GF-D8 (cell line): ENCODE measurements around the gene NKIRAS1.

Experiments used
- DNase-seq: peaks from one replicate; lab custom pipeline; 2025; lab: John Stamatoyannopoulos, UW

The NKIRAS1 gene

DNA sequence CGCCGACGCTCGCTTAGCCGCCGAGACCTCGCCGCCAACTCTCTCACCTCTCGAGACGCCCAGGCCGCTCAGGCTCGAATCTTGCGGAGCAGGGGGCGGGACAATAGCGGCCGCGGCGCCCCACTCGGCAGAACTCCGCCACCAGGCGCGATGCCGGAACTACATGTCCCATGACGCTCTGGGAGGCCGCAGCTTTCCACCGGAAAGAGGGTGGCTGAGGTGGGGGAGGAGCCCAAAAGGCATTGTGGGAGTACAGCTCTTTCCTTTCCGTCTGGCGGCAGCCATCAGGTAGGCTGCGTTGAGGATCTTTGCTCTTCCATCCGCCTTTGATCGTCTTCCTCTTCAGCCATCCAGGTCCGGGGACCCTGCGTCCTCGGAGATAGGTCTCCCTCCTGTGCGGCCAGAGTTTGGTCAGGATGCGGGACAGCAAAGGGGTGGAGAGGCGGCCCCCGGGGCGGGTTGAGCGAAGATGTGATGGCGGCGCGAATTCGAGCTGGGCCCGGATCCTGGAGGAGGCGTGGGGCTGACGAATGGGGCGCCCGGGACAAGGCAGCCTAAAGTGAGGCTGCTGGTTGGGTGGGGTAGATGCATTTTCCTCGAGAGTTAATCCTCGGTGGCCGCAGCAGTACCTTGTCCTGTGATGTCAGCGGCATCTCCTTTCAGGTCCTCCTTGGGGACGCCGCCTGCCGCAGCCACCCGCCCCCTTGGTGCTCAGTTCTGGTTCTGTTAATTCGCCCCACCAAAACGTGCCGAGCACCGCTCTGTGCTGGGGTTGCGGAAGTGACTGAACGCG, at the start of gene NKIRAS1, which contains the start of gene RPL15:
Gene NKIRAS1, minus strand, starts transcription at position 105 of the 793 bp plus-strand sequence. CDS start 6,086 bp downstream, outside the sequence.
Gene RPL15, plus strand, starts transcription at position 247 of the 793 bp plus-strand sequence. CDS start 728 bp downstream, outside the sequence.
- DNase-seq = peak; percentile 90

DNA sequence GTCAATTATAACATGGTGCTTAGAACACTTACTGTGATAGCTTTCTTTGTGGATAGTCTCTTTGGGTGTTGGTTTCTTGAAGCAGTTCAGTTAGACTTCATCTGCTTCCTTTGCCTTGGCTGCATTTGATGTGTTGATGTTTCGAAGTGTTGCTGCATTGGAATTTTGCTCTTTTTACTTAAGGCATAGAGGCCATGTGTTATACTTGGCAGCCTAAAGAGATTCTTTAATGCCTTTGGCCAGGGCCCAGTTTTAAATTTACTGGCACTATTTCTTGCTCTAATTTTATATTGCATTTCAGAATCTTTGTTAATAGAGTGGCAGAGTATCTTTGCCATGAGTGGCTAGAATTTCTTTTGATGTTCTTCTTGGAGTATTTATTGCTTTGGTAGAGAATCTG, 49.5 kb upstream of the NKIRAS1 start:
- no peak for DNase-seq

DNA sequence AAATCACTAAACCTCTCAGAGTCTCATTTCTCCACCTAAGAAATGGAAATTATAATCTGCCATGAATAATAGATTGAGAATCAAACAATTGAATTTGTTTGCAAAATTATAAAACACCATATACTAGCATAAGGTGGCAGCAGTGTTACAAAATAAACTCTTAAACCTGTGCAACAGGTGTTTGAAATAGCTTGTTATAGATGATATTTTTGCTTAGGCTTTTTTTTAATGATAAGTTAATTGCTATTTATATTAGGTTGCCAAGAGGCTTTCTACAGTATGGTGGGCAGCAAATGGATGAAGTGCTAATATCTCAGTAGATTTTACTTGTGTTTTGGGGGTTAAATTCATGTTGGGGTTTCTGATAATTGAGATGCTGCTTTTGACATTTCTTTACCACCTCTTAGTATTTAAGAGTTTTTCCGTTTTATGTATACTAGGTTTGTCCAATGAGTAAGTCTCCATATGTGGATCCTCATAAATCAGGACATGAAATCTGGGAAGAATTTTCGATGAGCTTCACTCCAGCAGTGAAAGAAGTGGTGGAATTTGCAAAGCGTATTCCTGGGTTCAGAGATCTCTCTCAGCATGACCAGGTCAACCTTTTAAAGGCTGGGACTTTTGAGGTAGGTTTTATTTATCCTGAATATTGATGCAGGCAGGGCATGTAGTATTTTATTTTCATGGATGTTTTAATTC, 47.9 kb upstream of the NKIRAS1 start:
- no peak for DNase-seq

DNA sequence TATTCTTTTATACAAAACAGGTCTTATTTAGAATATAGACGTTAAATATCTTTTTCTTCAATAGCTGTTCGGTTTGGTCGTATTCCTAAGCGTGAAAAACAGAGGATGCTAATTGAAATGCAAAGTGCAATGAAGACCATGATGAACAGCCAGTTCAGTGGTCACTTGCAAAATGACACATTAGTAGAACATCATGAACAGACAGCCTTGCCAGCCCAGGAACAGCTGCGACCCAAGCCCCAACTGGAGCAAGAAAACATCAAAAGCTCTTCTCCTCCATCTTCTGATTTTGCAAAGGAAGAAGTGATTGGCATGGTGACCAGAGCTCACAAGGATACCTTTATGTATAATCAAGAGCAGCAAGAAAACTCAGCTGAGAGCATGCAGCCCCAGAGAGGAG, 45.1 kb upstream of the NKIRAS1 start:
- DNase-seq = no peak

DNA sequence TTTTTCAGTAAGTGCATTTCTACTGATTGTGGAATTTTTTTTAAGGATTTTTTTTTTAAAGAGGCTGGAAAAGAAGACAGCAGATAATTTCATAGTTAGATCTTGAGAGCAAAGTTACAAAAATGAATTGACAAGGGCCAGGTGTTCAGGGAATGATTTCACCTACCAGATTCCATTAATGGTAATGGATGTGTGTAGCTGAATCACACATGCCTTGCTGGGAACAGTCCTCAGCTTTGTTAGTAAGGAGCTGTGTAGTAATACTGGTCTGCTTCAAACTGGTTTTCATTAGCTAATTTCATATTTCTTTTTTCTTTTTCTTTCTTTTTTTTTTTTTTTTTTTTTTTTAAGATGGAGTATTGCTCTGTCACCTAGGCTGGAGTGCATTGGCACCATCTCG, 44.3 kb upstream of the NKIRAS1 start:
- no peak for DNase-seq

DNA sequence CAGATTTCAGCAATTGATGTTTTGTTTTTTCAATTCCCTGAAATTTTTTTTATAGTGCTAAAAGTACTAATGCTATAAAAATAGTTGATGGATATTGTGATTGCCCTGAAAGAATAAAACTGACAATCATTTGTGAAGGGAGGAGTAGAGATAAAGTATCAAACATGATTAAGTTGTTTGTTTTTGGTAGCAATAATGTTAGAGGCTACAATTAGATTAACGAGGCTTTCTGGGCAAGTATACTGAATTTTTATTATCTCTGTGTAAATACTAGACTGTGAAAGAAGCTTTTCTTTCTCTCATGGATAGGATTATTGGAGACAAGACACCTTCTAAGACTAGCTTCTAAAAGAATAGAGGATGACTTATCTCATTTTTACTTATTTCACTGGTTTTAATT, 43.9 kb upstream of the NKIRAS1 start:
- DNase-seq = no peak

DNA sequence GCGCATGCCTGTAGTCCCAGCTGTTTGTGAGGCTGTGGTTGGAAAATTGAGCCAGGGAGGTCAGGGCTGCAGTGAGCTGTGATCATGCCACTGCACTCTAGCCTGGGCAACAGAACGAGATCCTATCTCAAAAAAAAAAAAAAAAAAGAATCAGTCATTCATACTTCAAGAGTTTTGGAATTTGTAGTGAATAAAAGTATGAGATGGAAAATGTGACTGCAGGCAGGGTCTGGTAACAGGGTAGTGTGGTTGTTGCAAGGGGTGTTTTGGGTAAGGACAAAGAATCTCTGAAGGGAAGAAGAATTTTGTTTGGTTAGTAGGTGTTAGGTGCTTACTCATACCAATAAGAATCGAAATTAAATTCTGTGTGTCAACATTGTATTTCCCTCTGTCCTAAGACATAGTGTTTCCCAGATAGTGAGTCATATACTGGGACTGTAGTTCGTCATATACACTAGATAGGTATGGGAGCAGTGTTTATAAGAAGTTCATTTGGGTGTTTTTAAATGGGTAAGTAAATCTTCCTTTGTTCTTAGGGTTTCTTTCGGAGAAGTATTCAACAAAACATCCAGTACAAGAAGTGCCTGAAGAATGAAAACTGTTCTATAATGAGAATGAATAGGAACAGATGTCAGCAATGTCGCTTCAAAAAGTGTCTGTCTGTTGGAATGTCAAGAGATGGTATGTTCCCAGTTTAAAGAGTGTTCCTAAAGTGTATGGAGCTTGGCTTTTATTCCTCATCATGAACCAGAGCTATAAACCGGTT, 42.5 kb upstream of the NKIRAS1 start:
- no peak for DNase-seq

DNA sequence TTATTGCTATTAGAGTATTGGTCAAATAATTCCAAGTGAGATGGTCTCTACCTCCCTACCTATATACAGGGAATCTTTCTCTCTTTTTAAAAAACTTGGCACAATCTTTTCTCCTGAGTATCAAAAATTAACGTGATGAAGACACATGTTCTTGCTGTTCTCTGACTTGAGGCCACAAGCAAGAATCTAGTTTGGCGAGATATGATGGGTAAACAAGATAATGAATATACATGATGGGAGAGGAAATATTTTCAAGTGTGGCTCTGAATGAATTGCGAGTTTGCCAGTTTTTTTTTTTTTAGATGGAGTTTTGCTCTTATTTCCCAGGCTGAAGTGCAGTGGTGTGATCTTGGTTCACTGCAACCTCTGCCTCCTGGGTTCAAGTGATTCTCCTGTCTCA, 39.9 kb upstream of the NKIRAS1 start:
- no peak for DNase-seq

DNA sequence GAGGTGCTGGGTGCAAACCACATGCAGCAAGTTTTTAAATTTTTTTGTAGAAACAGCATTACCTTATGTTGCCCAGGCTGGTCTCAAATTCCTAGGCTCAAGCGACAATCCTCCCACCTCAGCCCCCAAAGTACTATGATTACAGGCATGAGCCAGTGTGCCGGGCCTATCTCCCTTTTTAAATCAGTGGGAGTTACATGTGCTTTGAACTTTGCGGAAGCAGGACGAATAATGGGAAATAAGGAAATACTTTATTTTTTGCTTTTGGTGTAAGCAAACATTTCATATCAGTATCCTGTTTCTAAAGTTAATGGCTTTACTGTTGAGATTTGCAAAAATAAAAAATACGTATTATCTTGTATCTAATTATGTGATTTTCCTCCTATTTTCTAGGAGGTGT, 37.4 kb upstream of the NKIRAS1 start:
- no peak for DNase-seq

DNA sequence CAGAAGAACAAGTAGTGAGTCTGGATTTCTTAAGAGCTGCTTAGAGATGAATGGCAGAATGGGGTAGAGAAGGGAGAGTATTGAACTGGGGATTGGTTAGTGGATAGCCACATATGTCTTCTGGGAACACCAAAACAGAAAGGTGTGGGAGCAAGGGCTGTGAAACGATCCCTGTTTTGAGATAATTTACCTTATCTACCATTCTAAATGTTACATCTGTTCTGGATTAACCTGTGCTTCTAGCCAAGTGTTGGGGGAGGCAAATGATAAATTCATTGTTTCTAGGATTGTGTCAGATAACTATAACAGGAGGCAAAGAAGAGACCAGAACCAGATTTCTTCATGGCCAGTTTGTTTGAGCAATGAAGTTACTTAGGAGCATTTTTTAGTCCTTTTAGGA, 36.7 kb upstream of the NKIRAS1 start:
- DNase-seq = no peak

DNA sequence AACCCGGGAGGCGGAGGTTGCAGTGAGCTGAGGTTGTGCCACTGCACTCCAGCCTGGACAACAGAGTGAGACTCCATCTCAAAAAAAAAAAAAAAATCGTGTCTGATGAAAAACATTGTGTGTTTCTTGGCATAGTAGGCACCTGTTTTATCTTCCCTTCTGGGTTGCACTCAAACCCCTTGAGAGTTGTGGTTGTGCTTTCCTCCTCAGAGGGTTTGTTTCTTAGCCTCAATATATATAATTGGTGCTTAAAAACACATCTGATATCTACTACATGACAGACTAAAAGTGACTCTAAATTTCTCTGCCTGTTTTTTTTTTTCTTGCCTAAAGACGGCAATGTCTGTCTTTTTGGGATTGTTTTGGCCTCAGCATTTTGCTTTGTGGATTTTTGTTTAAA, 35.9 kb upstream of the NKIRAS1 start:
- no peak for DNase-seq

DNA sequence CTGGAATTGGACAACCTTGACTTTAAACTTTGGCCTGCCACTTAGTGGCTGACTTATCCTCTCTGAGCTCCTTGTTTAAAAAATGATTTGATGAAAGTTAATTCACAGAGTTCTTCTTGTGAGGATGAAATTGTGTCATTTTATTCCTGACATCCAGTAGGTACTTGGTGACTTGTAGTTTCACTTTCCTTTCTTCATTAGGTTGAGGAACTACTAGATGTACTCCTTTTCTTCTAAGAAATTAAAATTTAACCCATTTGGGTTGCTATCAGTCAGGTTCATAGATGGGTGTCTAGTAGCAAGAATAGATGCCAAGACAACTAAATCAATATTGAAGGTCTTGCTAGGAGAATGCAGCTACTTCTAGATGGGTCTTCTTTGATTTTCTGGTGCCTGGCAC, 33.5 kb upstream of the NKIRAS1 start:
- DNase-seq = no peak

DNA sequence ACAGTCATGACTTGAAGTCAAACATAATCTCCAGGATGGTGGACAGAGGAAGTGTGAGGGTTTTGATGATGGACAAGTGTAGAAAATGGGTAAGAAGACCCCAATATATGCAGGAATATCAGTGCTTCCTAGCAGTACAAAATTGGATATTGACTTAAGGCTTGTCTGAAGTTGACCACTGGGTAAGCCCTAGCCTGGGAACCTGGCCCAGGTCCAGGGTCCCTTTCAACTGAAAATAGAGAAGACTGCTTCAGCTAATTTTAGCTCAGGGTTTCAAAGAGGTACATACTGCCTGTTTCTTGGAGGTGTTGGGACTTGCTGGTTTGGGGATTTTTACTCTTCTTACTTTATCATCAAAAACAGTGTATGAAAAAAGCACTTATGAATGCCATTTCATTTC, 33.0 kb upstream of the NKIRAS1 start:
- no peak for DNase-seq

DNA sequence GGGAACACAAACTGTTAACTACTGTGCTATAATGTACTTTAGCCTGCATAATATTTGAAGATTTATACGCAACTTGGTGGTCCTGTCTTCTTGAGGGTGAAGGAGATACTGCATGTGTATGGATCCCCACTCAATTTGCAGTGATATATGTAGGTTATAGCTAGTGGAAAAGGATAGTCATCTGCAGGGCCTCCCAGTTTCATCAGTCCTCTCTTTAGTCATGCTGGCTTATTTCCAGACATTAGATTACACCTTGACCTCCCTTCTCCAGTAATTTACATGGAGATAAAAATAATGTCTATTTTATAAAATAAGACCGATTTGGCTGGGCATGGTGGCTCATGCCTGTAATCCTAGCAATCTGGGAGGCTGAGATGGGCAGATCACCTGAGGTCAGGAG, 32.0 kb upstream of the NKIRAS1 start:
- no peak for DNase-seq

DNA sequence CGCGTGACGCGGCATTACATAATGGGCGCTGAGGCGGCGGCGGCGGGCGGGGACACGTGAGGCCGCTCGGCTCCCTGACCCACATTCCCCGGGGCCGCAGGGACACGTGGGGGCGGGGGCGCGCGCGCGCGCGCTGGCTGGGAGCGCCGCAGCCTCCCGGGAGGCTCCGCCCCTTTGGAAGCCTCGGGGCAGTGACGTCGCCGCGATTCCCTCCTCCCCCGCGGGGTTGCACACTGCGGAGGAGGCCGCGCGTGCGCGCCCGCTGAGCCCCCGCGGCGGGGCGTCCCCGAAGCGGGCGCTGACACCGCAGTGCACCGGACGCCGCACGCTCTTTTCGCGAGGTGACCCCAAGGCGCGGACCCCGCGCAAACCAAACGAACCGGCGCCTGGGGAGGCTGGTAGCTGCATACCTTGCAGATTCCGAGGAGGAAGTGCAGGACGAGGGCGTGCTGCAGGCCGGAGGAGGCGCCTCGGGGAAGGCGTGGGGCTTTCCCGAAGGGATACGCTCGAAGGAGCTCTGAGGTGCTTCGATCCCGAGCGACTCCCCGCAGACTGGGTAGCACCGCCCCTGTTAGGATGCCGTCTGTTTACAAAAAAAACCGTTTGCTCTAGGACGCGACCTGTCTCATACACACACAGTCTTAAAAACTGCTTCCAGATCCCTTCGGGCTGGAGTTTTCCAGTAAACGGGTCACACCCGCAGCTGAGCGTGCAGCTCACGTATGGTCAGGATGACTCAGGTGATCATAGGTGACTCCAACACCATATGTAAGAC, 29.3 kb upstream of the NKIRAS1 start:
- DNase-seq = peak; percentile 88

DNA sequence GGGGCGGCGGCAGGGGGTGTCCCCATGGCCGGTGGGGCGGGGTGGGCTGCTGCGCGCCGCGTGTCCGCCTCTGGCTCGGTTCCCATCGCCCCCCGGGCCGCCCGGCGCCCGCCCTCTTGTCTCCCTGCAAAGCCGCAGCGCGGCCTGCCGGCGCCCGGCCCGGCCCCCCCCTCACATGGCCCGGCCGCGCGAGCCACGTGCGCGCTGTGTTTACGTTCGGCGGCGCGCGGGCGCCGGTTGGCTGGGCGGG, 28.8 kb upstream of the NKIRAS1 start:
- DNase-seq = no peak

DNA sequence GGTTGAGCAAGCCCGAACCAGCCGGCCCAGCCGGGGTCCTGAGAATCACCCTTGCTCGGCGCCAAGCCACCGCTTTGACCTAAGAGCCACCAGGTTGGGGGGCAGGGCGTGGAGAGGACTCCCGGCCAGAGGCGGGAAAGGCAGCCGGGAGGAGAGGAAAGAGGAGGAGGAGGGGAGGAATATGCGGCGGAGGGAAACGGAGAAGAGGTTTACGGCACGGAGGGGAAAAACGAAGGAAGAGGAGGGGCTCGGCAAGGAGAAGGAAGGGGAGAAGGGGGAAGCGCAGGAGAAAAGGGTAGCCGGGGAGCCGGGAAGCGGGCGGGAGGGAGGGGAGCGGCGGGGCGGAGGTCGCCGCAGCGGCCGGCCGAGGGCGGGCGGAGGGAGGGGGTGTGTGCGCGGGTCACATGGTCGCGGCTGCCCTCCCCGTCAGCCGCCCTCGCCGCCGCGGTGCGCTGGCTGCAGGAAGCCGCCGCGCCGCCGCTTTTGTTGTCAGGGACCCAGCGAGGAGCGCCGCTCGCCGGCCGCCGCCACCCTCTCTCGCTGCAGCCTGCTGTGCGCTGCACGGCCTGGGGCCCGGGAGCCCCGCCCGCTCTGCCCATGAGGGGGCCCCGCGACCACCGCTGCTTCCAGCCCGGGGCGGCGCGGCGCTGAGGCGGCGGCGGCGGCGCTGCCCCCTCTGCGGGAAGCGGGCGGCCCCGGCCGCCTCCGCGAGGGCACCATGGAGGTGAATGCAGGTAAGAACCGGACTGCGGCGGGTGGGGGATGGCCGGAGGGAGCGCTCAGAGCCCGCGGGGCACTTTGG, 28.3 kb upstream of the NKIRAS1 start, which contains the start of gene NR1D2:
Gene NR1D2, plus strand, starts transcription at position 426 of the 802 bp plus-strand sequence. Its CDS starts 293 bp downstream, at position 719.
- DNase-seq = peak; percentile 41

DNA sequence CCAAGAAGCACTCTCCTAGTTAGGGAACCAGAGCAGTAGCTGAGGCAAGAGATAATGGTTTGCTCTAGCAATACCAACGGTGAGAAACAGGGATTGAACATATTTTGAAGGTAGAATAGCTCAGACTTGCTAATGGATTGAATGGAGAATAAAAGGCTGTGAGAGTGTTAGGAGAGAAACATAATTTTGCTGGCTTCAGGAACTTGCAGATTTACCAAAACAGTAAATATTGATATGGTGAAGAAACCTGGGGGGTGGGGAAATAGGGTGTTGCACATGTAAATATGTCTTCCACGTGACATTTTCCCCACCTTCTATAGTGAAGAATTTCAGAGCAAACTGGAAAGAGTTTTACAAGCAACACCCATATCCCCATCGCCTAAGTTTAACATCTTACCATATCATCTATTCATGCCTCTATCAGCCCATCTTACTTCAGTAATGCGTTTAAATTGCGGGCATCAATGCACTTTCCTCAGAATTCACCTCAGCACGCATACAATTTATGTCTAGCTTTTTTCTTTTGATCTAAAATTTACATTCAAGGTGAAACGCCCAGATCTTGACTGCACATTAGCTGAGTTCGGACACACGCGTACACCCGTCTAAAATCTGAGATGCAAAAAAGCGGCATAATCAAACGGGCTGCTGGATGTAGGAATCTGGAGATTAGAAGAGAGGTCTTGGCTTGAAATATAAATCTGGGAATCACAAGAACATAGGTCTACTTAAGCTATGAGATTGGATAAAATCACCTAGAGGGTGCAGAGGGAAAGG, 27.4 kb upstream of the NKIRAS1 start:
- no peak for DNase-seq

DNA sequence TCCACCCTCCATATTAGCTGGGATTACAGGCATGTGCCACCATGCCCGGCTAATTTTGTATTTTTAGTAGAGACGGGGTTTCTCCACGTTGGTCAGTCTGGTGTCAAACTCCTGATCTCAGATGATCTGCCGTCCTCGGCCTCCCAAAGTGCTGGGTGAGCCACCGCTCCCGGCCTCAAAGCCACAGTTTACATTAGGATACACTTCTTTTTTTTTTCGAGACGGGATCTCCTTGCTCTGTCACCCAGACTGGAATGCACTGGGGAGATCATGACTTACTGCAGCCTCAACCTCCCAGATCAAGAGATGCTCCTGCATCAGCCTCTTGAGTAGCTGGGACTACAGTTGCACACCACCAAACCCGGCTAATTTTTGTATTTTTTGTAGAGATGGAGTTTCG, 25.8 kb upstream of the NKIRAS1 start:
- no peak for DNase-seq

DNA sequence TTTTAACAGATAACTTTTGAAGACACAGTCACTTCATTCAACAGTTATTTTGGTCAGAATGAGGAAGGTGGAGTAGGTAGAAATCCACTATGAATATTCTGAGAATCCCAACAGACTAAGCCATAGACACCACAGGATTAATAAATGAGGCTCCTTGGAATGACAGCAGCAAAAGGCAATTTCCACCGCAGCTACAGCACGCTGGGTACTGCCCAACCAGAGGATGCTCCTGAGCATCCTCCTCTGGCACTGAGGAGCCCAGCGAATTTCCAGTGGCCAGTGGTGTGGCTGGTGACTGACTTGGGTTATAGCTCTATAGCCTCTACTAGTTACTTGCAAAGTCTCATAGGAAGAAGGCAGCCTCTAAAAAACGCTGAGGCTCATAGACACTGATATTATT, 24.6 kb upstream of the NKIRAS1 start:
- DNase-seq = no peak
